HG02642 (cell line): ENCODE measurements around the gene NRBF2.
"Not testable (repeated sequence)": the region's sequence is repeated elsewhere in the genome, so short reads cannot be mapped to it uniquely, and the experiment has no call there.

Experiments used
- ATAC-seq: cut with Tn5 transposase; IDR thresholded peaks from one replicate; pipeline ENCODE4 v1.9.1; 2021; ENCODE audit warnings: mild to moderate bottlenecking; ENCODE audit not compliant: unreplicated experiment, poor library complexity

The NRBF2 gene

GRCh38 chr10:63133056-63133820 lies at the start of gene NRBF2:
Gene NRBF2 (plus strand): TSS chr10:63133328. CDS start chr10:63133471, 143 bp downstream.
- peak; percentile 99 for ATAC-seq

GRCh38 chr10:63083406-63083805 lies 49.7 kb upstream of the NRBF2 start:
- not testable (repeated sequence) for ATAC-seq

DNA sequence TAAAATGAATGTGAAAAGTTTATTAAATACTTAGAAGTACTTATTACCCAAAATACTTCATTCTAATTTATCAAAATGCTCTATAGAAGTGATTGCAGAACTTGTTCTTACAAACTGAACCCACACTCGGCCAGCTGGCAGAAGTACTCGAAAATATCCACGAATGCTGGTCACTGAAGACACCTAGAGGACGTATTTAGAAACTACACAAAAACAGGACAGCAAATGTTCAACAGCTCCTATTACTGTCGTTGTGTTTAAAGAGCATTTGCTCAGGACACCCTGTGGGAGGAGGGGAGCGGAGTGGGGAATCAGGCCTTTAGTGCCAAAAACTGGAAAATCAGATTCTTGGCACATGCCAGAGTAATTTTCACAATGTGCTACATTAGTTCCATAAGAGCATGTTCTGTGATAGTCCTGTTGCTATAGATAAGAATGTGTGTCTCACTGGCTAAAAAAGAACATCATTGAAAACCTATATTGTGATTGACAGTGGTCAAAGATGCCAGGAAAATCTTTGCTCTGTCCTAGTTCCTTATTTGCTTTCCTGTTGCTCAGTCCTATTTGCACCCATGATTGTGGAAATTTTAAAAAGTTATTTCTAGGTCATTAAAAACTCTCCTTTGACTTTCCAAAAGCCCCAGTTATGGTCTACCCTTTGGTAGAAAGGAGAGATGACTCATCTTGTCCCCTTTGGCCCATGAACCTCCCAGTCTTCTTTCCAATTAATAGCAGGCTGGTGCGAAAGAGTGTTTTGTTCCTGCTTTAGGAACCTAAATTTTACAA lies 49.0 kb upstream of the NRBF2 start:
- ATAC-seq = peak; percentile 87

DNA sequence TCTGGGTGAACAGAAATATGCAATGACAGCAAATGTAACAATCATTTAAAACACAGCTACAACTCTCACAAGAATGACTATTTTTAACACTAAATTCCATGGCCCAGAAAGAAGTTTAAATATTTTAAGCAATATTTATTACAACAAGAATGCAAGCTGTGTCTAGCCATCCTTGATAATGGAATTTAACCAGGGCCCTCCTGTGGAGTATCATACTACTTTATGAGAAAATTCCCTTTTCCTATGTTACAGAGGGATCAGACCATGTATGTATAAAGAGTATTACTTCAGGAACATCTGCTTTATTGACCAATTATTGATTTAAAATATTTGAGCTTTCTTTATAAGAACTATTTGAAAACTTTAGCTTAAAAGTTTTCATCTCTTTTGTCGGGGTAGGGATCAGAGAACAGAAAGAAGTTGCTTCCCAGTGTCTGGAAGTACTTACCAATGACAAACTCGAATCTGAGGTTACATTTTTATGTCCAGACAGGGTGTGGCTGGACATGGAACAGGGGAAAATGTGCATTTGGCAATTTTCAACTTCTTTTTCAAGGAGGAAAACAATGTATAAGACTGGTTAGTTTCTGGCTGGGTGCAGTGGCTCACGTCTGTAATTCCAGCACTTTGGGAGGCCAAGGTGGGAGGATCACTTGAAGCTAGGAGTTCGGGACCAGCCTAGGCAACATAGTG lies 48.3 kb upstream of the NRBF2 start:
- ATAC-seq = no peak

- no peak for ATAC-seq
Observed at GRCh38 chr10:63093227-63093626, 39.9 kb upstream of the NRBF2 start.

- ATAC-seq = no peak
Observed at GRCh38 chr10:63094405-63094804, 38.7 kb upstream of the NRBF2 start.

- ATAC-seq = no peak
Observed at GRCh38 chr10:63094881-63095280, 38.2 kb upstream of the NRBF2 start.

- no peak for ATAC-seq
Observed at GRCh38 chr10:63099734-63100133, 33.4 kb upstream of the NRBF2 start.

DNA sequence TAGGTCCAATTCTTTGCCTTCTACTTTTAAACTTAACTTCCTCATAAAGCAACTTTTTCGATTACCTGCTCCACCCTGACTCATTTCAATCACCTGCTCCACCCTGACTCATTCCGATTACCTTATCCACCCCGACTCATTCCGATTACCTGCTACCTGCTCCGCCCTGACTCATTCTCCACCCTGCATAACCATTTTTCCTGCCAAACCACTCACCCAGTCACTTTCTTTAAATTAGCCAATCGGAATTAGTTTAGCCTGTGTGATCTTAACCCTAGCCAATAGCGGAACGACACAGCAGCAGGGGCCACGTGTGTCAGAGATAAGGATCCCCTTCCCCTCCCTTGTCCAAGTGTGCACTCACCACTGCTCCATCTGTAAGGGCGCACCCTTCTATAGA lies 32.0 kb upstream of the NRBF2 start:
- not testable (repeated sequence) for ATAC-seq

DNA sequence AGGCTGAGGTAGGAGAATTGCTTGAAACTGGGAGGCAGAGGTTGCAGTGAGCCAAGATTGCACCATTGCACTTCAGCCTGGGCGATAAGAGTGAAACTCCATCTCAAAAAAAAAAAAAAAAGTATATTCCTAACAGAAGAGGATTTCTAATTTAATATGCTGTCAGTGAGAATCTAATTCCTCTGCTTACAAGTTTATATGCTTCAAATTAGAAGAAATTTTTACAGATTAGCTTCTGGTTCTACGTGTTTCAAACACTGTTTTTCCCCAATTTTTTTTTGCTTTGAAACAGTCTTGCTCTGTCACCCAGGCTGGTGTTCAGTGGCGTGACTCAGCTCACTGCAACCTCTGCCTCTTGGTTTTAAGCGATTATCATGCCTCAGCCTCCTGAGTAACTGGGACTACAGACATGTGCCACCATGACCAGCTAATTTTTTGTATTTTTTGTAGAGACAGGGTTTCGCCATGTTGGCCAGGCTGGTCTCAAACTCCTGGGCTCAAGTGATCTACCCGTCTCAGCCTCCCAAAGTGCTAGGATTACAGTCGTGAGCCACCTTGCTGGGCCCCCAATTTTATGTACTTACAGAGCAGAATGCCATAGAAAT lies 30.7 kb upstream of the NRBF2 start:
- not testable (repeated sequence) for ATAC-seq

- not testable (repeated sequence) for ATAC-seq
Observed at GRCh38 chr10:63103178-63103577, 29.9 kb upstream of the NRBF2 start.

- no peak for ATAC-seq
Observed at GRCh38 chr10:63103971-63104409, 29.1 kb upstream of the NRBF2 start.

- ATAC-seq = no peak
Observed at GRCh38 chr10:63105225-63106110, 27.7 kb upstream of the NRBF2 start.

GRCh38 chr10:63106111-63106755 lies 26.9 kb upstream of the NRBF2 start:
- no peak for ATAC-seq

DNA sequence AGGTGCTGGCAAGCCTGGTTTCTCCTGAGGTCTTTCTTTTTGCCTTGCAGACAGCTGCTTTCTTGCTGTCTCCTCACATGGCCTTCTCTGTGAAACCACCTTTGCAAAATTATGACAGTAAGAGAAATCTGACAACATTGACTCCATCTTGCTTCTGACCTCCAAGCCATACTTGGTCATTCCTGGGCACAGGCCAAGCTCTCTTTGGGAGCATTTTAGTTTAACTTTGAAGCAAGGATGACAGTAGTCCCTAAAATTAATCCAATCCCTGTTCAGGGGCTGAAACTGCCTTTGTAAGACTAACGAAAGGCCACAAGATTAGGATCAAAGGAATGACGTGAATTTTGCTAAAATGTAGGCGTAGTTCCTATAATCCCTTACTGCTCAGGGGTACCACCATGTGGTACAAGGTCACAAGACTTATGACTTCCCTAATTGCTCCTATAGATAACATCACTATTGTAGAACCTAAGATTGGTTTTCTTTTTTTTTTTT lies 25.1 kb upstream of the NRBF2 start:
- no peak for ATAC-seq

DNA sequence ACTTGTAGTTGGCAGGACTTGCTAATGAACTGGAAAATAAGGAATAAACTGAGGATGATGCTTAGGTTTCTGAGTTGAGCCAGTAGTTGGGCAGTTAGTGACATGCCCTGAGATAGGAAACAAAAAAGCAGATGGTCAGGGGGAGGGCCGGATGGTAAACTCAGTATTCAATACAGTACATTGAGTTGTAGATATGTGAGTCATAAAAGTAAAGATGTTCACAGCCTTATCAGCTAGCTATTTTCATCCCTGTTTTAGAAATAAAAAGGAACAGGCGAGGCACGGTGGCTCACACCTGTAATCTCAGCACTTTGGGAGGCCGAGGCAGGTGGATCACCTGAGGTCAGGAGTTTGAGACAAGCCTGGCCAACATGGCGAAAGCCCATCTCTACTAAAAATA lies 22.2 kb upstream of the NRBF2 start:
- ATAC-seq = no peak

DNA sequence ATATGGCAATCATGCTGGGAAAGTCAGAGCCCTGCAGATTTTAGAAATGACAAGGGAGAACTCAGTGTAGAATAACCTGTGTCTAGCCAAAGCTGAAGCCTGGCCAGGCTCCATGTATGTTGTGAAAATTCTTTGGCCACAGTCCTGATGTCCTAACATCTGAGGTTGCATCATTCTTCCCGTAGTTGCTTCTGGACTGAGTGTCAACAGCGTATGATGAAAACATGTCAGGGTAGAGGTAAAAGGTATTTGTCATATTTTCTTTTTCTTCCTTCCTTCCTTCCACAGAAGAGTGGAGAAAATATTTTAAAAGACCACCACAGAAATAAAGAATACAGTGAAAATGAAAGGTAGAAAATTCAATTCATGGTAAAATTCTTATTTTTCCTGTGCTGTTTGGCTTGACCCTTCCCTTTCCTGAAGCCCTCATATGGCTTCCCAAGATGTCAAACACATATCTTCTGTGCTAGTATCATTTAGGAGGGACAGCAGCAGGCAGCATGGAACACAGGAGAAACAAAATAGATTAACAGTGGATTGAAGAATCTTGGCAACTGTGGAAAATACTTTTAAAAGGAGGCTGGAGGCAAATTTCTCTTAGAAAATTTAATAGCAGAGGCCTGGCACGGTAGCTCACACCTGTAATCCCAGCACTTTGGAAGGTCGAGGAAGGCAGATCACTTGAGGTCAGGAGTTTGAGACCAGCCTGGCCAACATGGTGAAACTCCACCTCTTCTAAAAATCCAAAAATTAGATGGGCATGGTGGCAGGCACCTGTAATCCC lies 18.9 kb upstream of the NRBF2 start:
- no peak for ATAC-seq

DNA sequence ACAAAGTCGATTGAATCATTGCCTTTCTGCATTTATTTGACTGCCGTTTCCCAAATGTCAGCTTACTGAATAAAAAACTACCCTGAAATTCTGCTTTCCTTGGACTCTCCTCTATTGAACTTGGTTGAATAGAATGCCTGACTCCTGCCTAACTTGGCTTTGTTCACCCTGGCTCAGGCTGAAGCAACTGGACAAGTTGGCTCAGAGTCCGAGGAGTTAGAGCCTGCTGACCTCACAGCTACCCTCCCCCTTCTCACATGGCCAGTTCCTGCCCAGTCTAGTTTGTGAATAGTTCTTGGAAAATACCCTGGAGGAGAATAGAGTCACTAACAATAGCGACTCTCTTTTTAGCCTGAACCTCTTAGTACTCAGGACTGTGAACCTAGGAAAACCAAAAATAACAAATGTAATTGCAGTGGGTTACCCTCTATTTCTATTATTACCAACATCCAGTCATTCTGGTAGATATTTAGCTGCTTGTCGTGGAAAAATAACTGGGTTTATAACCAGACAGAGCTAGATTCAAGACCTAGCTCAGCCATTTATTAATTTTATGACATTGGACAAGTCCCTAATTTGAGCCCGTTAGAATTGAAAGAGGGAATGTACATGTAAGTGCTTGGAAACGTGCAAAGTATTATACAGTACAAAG lies 17.3 kb upstream of the NRBF2 start:
- ATAC-seq = no peak
